Fibroblast of lung (primary cell): Measurements from ENCODE around the gene RGS2. TPM values are rescaled to one million over a fixed set of nuclear protein-coding genes. Genes with fewer than 3 reads are reported as not detected.

Experiments used
- DNase-seq, 2 donors: peaks; one replicate each; pipeline versions ENCODE4 v3.0.0 to v3.0.0-alpha.2; 2010; ENCODE audit warnings: low read depth in 2 of 2
- H2AFZ ChIP-seq: 2 replicates; pipeline ENCODE4 v1.5.1; 2012; ENCODE audit warnings: low read length, control low read depth, inconsistent platforms
- H3K27ac ChIP-seq: 2 replicates; pipeline ENCODE4 v1.5.1; 2011; ENCODE audit warnings: low read length, control low read depth; ENCODE audit not compliant: insufficient read depth
- H3K27me3 ChIP-seq: 2 replicates; pipeline ENCODE4 v1.5.1; 2011; ENCODE audit warnings: mild to moderate bottlenecking, low read length; ENCODE audit not compliant: control insufficient read depth, insufficient read depth
- H3K36me3 ChIP-seq: 2 replicates; pipeline ENCODE4 v1.5.1; 2011; ENCODE audit warnings: low read length; ENCODE audit not compliant: control insufficient read depth, insufficient read depth
- H3K4me1 ChIP-seq: 2 replicates; pipeline ENCODE4 v1.5.1; 2011; ENCODE audit warnings: low read length; ENCODE audit not compliant: control insufficient read depth, insufficient read depth; ENCODE audit errors: extremely low read depth
- H3K4me2 ChIP-seq: 2 replicates; pipeline ENCODE4 v1.5.1; 2011; ENCODE audit warnings: low read length, control low read depth; ENCODE audit not compliant: insufficient read depth; ENCODE audit errors: extremely low read depth
- H3K4me3 ChIP-seq, 4 experiments: fragments of 200-600 bp in 1 of 4; sonication (generic) in 1 of 4; replicated peaks in 1 of 4; 2 replicates each; pipeline ENCODE4 v1.5.1; 2011 to 2016; ENCODE audit warnings: low read length in 4 of 4, low read depth in 3 of 4, mild to moderate bottlenecking in 3 of 4, control low read depth in 2 of 4, inconsistent platforms in 1 of 4, mixed read lengths in 1 of 4; ENCODE audit not compliant: insufficient read depth in 1 of 4; ENCODE audit errors: control extremely low read depth in 1 of 4
- H3K79me2 ChIP-seq: 2 replicates; pipeline ENCODE4 v1.5.1; 2012; ENCODE audit warnings: mild to moderate bottlenecking, low read length, inconsistent platforms; ENCODE audit not compliant: control insufficient read depth, insufficient read depth
- H3K9ac ChIP-seq: 2 replicates; pipeline ENCODE4 v1.5.1; 2011; ENCODE audit warnings: mild to moderate bottlenecking, low read length, control low read depth; ENCODE audit not compliant: insufficient read depth
- H3K9me3 ChIP-seq: 2 replicates; pipeline ENCODE4 v1.5.1; 2012; ENCODE audit warnings: low read depth, low read length; ENCODE audit not compliant: control insufficient read depth, insufficient read depth
- H4K20me1 ChIP-seq: 2 replicates; pipeline ENCODE4 v1.5.1; 2011; ENCODE audit warnings: low read length; ENCODE audit not compliant: control insufficient read depth, insufficient read depth; ENCODE audit errors: extremely low read depth
- EZH2 ChIP-seq: IDR thresholded peaks from 2 replicates; pipeline ENCODE4 v1.5.1; 2012; ENCODE audit warnings: low read length, control low read depth, mild to moderate bottlenecking; ENCODE audit errors: missing control alignments
- polyA plus RNA-seq, 2 donors: library from polyadenylated mRNA; depleted of rRNA in 1 of 2; stranded (reverse) in 1 of 2; unstranded in 1 of 2; fragments of >200 nt; gene quantifications; 2 replicates each; pipeline ENCODE4 v1.2.1, GENCODE V29; 2011 to 2012; ENCODE audit warnings: missing spikeins in 1 of 2
- total RNA-seq: library from RNA; depleted of rRNA; stranded (reverse); fragments of >200 nt; gene quantifications from 2 replicates; pipeline ENCODE4 v1.2.1, GENCODE V29; 2014
- TF ChIP-seq, protein P1 (sequence below), 2 donors: IDR thresholded peaks in 1 of 2; conservative IDR thresholded peaks in 1 of 2; 1 replicate in 1 of 2; 2 replicates in 1 of 2; pipeline ENCODE4 v1.5.1; 2011 to 2012; ENCODE audit warnings: low read length in 2 of 2, control low read depth in 1 of 2, inconsistent platforms in 1 of 2, low read depth in 1 of 2, mild to moderate bottlenecking in 1 of 2

Gene RGS2
- total and polyA plus RNA-seq, 2 donors (not counting 1 experiment from before 2014, with no cell fraction given) = 31.7 to 43.9 TPM

DNA sequence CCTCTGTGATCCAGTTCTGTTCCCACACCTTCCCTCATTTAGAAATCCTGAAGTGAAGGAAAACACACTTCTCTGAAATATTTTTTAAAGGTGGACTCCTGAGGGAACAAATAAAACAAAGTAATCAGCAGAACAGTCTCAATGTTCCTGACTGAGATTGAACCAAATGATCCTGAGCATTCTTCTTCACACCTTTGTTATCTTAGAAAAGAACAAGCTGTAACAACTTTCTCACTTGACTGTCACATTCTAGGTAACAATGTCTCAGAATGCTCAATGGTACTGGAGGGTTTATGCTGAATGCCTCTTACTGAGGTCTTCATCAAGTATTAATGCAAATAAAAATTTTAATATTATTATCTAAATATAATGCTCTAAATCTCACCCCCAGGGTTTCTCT, 40.4 kb upstream of the RGS2 start:
- Histone ChIP-seq H3K4me2 (no peak overlapping the region), H3K27ac (no peak overlapping the region), H3K4me3 (no peak overlapping the region), H4K20me1 (no peaks in the 10 kb centered on the region), H3K36me3 (no peaks in the 10 kb centered on the region), H3K79me2 (no peaks in the 10 kb centered on the region), H3K4me1 (peaks cover 2% of the 10 kb centered on the region), H2AFZ (no peak overlapping the region), H3K27me3 (no peaks in the 10 kb centered on the region), H3K9ac (no peak overlapping the region), H3K9me3 (no peaks in the 10 kb centered on the region)
- TF ChIP-seq EZH2 = no peak
- TF ChIP-seq, protein P1, sequence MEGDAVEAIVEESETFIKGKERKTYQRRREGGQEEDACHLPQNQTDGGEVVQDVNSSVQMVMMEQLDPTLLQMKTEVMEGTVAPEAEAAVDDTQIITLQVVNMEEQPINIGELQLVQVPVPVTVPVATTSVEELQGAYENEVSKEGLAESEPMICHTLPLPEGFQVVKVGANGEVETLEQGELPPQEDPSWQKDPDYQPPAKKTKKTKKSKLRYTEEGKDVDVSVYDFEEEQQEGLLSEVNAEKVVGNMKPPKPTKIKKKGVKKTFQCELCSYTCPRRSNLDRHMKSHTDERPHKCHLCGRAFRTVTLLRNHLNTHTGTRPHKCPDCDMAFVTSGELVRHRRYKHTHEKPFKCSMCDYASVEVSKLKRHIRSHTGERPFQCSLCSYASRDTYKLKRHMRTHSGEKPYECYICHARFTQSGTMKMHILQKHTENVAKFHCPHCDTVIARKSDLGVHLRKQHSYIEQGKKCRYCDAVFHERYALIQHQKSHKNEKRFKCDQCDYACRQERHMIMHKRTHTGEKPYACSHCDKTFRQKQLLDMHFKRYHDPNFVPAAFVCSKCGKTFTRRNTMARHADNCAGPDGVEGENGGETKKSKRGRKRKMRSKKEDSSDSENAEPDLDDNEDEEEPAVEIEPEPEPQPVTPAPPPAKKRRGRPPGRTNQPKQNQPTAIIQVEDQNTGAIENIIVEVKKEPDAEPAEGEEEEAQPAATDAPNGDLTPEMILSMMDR (conservative IDR thresholded peaks at IDR 0.05 in 1 of 2, IDR thresholded peaks at IDR 0.05 in 1 of 2; ENCODE audit: low read depth in 1 of 2, low read length in 2 of 2) = no peak
- DNase-seq = no peak

DNA sequence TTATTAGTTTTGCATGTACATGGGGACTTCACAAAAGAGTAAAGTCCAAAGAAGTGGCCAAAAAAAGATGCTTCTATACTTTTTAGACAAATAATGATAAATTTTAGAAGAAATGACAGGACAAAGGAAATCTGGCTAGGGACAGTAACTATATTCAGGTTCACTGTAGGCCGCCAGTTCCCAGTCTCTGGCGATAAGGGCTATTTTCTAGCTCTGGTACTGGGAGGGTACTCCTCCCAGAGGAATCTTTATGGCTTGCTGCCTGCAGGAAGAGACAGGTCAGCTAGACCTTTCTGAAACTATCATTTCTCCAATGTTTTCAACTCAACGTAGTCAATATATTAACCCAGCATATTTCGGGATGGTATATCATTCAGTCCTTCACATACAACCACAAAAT, 37.5 kb upstream of the RGS2 start:
- H3K4me3 ChIP-seq = no peak overlapping the region
- TF ChIP-seq EZH2 = no peak
- TF ChIP-seq, protein P1 (conservative IDR thresholded peaks at IDR 0.05 in 1 of 2, IDR thresholded peaks at IDR 0.05 in 1 of 2; ENCODE audit: low read depth in 1 of 2, low read length in 2 of 2) = no peak
- H3K4me1 ChIP-seq = no peaks in the 10 kb centered on the region
- no peaks in the 10 kb centered on the region for H3K36me3 ChIP-seq
- H3K79me2 ChIP-seq = no peaks in the 10 kb centered on the region
- no peaks in the 10 kb centered on the region for H3K27me3 ChIP-seq
- no peak overlapping the region for H3K27ac ChIP-seq
- H3K4me2 ChIP-seq = no peak overlapping the region
- no peak overlapping the region for H3K9ac ChIP-seq
- no peak for DNase-seq
- H2AFZ ChIP-seq = no peak overlapping the region
- H4K20me1 ChIP-seq = no peaks in the 10 kb centered on the region
- no peaks in the 10 kb centered on the region for H3K9me3 ChIP-seq

DNA sequence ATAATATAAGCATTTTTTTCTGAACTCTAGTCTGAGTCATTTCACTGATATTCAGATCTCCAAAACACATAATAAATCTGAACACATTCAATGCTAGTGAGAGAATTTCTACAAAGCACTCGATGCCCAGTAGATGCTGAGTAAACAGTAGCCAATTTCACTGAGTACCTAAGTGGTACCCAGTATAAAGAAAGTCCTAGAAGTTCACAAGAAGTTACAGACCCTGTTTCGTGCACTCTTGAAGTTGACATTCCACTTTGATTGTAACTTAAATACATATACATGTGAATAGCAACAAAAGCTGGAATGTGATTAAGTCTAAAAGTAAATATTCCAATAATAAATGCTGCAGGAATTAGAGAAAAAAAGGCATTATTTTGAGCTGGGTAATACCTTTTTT, 33.2 kb upstream of the RGS2 start:
- H3K9ac ChIP-seq = no peak overlapping the region
- no peaks in the 10 kb centered on the region for H3K36me3 ChIP-seq
- H3K27ac ChIP-seq = no peak overlapping the region
- H3K4me3 ChIP-seq = no peak overlapping the region
- peak in 1 of 2 donors; percentile 27 for DNase-seq
- no peaks in the 10 kb centered on the region for H3K9me3 ChIP-seq
- no peaks in the 10 kb centered on the region for H4K20me1 ChIP-seq
- no peak overlapping the region for H3K4me2 ChIP-seq
- H3K4me1 ChIP-seq = no peaks in the 10 kb centered on the region
- H2AFZ ChIP-seq = no peak overlapping the region
- TF ChIP-seq, protein P1 (conservative IDR thresholded peaks at IDR 0.05 in 1 of 2, IDR thresholded peaks at IDR 0.05 in 1 of 2; ENCODE audit: low read depth in 1 of 2, low read length in 2 of 2) = no peak
- no peak for TF ChIP-seq EZH2
- no peaks in the 10 kb centered on the region for H3K79me2 ChIP-seq
- no peaks in the 10 kb centered on the region for H3K27me3 ChIP-seq
